ENCODE results near the gene TH. TPM values are rescaled to one million over a fixed set of nuclear protein-coding genes. Genes with fewer than 3 reads are reported as not detected.
A peak's percentile ranks its signal among the peaks of the same experiment; 100 is the strongest.

The TH gene
- polyA plus RNA-seq, 3 donors, result not detected

DNA sequence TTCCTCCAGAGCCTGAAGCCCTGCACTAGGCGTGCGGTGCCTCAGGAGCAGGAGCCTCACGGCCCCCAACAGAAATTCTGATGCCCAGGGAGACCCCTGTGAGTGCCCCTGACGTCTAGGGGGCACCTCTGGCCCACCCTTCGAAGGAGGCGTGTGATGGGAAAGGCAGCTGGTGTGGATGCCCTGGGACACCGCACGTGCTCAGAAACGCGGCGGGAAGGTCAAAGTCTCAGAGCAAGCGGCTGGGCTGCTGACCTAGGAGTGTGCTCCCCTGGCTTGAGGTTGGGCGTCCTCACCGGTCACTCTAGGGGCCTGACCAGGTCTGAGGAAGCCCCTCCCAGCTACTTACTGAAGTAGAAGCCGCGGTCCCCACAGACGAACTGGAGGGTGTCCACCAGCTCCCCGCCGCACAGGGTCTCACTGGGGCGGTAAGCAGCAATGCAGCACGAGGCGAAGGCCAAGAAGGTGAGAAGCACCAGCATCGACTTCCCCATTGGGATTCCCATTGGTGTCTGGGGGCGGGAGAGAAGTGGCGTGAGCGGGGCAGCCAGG, 36.5 kb downstream of the TH start:
- no peaks in the 10 kb centered on the region for H3K4me1 ChIP-seq (ENCODE audit: control insufficient read depth in 1 of 2, insufficient read depth in 2 of 2, low read length in 2 of 2)
- H3K4me3 ChIP-seq (replicated peaks in 1 of 3; ENCODE audit: low read depth in 2 of 3, low read length in 3 of 3), result no peak overlapping the region
- H3K9me3 ChIP-seq (replicated peaks in 1 of 2; ENCODE audit: control insufficient read depth in 1 of 2, insufficient read depth in 1 of 2, low read length in 2 of 2), result peaks cover 0 to 12% of the 10 kb centered on the region in 2 donors
- no peaks in the 10 kb centered on the region for H3K79me2 ChIP-seq (ENCODE audit: insufficient read depth, low read length)
- no peak overlapping the region for H2AFZ ChIP-seq (ENCODE audit: insufficient read depth, low read depth, low read length, poor library complexity, severe bottlenecking)
- Mint-ChIP-seq H3K4me1 (peaks cover 5% of the 10 kb centered on the region), H3K4me3 (peak overlapping the region in 1 of 2 donors; percentile 62), H3K9me3 (peaks cover 0 to 14% (median 7%) of the 10 kb centered on the region in 7 donors), H3K36me3 (no peaks in the 10 kb centered on the region), H3K27me3 (ENCODE audit: low read depth in 3 of 3) (peaks cover 54 to 82% (median 68%) of the 10 kb centered on the region in 3 donors), H3K27ac (no peak overlapping the region)
- H3K27ac ChIP-seq (ENCODE audit: low read depth in 1 of 2, low read length in 2 of 2), result no peak overlapping the region
- no peaks in the 10 kb centered on the region for H4K20me1 ChIP-seq (ENCODE audit: insufficient read depth, low read length)
- H3K36me3 ChIP-seq (replicated peaks in 1 of 2; ENCODE audit: control insufficient read depth in 1 of 2, insufficient read depth in 2 of 2, low read length in 2 of 2), result no peaks in the 10 kb centered on the region
- H3K4me2 ChIP-seq (replicated peaks; ENCODE audit: extremely low read depth, low read length, poor library complexity, severe bottlenecking), result no peak overlapping the region
- WGBS (ENCODE audit: insufficient coverage), result 88% methylated on average over 24 of the region's 26 CpGs
- intact Hi-C loops (cut with micrococcal nuclease), result no loop called here
- H3K9ac ChIP-seq (ENCODE audit: insufficient read depth, low read length, poor library complexity, severe bottlenecking), result no peak overlapping the region
- H3K27me3 ChIP-seq (ENCODE audit: control insufficient read depth in 2 of 2, insufficient read depth in 2 of 2, low read length in 2 of 2), result peaks cover 11 to 54% of the 10 kb centered on the region in 2 donors
- DNase-seq, result no peak
- TF ChIP-seq, protein P1, sequence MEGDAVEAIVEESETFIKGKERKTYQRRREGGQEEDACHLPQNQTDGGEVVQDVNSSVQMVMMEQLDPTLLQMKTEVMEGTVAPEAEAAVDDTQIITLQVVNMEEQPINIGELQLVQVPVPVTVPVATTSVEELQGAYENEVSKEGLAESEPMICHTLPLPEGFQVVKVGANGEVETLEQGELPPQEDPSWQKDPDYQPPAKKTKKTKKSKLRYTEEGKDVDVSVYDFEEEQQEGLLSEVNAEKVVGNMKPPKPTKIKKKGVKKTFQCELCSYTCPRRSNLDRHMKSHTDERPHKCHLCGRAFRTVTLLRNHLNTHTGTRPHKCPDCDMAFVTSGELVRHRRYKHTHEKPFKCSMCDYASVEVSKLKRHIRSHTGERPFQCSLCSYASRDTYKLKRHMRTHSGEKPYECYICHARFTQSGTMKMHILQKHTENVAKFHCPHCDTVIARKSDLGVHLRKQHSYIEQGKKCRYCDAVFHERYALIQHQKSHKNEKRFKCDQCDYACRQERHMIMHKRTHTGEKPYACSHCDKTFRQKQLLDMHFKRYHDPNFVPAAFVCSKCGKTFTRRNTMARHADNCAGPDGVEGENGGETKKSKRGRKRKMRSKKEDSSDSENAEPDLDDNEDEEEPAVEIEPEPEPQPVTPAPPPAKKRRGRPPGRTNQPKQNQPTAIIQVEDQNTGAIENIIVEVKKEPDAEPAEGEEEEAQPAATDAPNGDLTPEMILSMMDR (IDR thresholded peaks at IDR 0.05), result no peak

DNA sequence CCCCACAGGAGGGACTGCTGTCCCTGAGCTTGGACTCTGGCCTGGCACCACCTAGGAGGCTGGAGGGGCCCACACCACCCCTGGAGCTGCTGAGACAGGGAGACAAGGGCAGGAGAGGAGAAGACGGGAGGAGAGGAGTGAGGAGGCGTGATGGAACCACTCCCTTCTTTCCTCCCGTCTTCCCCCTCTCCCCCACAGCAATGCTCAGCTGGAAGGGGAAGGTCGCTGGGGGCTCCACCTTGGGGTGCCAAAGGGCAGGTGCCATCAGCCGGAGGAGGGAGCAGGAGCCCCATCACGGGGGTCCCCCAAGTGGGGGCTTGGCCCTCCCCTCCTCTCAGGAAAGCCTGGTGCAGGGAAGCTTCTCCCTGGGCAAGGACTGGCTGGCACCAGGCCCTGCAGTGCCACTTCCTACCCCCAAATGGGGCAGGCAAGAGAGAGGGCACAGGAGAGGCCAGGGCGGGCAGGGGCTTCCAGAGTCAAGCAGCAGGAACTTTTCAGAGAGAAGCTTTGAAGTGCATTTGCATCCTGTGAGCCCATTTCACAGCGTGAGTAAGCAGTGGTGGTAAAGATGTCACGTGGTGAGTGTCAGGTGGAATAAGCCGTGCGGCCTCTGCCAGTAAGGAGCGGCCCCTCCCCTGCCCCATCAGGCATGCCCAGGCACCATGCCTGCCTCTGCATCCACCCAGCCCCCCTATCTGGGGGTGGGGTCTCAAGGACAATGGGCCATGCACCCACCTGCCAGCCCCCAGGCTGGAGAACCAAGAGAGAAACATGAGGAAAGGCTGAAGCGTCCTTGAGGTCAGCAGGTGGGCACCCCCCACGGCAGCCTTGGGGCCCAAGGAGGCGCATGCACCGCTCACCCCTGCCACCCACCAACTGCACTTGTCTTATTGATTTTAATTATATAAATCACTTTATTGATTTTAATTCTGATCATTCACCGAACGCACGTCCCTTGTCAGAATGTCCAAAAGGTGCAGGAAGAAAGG, 37.3 kb downstream of the TH start:
- TF ChIP-seq, protein P1 (IDR thresholded peaks at IDR 0.05), result no peak
- H3K9me3 Mint-ChIP-seq, result peaks cover 0 to 14% (median 7%) of the 10 kb centered on the region in 7 donors
- Histone ChIP-seq H3K9ac (ENCODE audit: insufficient read depth, low read length, poor library complexity, severe bottlenecking) (no peak overlapping the region), H3K36me3 (replicated peaks in 1 of 2; ENCODE audit: control insufficient read depth in 1 of 2, insufficient read depth in 2 of 2, low read length in 2 of 2) (no peaks in the 10 kb centered on the region), H3K4me1 (ENCODE audit: control insufficient read depth in 1 of 2, insufficient read depth in 2 of 2, low read length in 2 of 2) (no peaks in the 10 kb centered on the region), H3K79me2 (ENCODE audit: insufficient read depth, low read length) (no peaks in the 10 kb centered on the region), H2AFZ (ENCODE audit: insufficient read depth, low read depth, low read length, poor library complexity, severe bottlenecking) (no peak overlapping the region), H3K27ac (ENCODE audit: low read depth in 1 of 2, low read length in 2 of 2) (no peak overlapping the region), H4K20me1 (ENCODE audit: insufficient read depth, low read length) (no peaks in the 10 kb centered on the region), H3K4me3 (replicated peaks in 1 of 3; ENCODE audit: low read depth in 2 of 3, low read length in 3 of 3) (no peak overlapping the region), H3K27me3 (ENCODE audit: control insufficient read depth in 2 of 2, insufficient read depth in 2 of 2, low read length in 2 of 2) (peaks cover 11 to 48% of the 10 kb centered on the region in 2 donors), H3K4me2 (replicated peaks; ENCODE audit: extremely low read depth, low read length, poor library complexity, severe bottlenecking) (no peak overlapping the region), H3K9me3 (replicated peaks in 1 of 2; ENCODE audit: control insufficient read depth in 1 of 2, insufficient read depth in 1 of 2, low read length in 2 of 2) (peaks cover 0 to 12% of the 10 kb centered on the region in 2 donors)
- H3K4me1 Mint-ChIP-seq, result peaks cover 5% of the 10 kb centered on the region
- no peaks in the 10 kb centered on the region for H3K36me3 Mint-ChIP-seq
- WGBS (ENCODE audit: insufficient coverage), result 84% methylated on average over 6 of the region's 19 CpGs
- no peak overlapping the region for H3K4me3 Mint-ChIP-seq
- H3K27me3 Mint-ChIP-seq (ENCODE audit: low read depth in 3 of 3), result peaks cover 52 to 78% (median 65%) of the 10 kb centered on the region in 3 donors
- no peak overlapping the region for H3K27ac Mint-ChIP-seq
- no peak for DNase-seq
- intact Hi-C loops (cut with micrococcal nuclease), result no loop called here
